GM21423 (cell line): Measurements from ENCODE around the gene DBNL.

Experiments used
- ATAC-seq: cut with Tn5 transposase; IDR thresholded peaks from one replicate; pipeline ENCODE4 v1.9.1; 2021; ENCODE audit warnings: mild to moderate bottlenecking, moderate library complexity; ENCODE audit not compliant: unreplicated experiment

Gene DBNL

GRCh38 chr7:44107961-44108767 is 63.7 kb downstream of the DBNL start:
- ATAC-seq = no peak

- no peak for ATAC-seq
Measured at GRCh38 chr7:44108768-44109750, 64.6 kb downstream of the DBNL start.

- no peak for ATAC-seq
Measured at GRCh38 chr7:44109991-44110390, 65.5 kb downstream of the DBNL start.

- ATAC-seq = no peak
Measured at GRCh38 chr7:44110719-44111635, 66.5 kb downstream of the DBNL start.
